ENCODE measurements around the gene TNPO3. TPM values are rescaled to one million over a fixed set of nuclear protein-coding genes. Genes with fewer than 3 reads are reported as not detected.

TNPO3 gene
- total and polyA plus RNA-seq, 2 donors from 2014 or later, result 20.1 to 35.7 TPM

DNA sequence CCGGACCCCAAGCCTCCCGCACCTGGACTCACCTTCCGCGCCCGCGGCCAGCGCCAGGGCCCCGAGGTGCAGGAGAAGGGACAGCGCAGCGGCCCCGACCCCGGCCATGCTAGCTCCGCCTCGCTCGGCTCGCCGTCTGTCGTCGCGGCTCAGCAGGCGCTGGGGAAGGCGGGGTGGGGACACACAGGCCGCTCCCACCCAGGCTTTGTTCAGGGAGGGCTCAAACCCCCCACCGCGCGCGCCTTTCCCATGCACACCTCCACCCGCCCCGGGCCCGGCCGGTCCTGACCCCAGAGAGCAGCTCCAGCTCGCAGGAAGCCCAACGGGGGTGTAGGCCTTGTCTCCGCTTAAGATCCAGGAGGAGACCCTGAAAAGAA lies 144.4 kb downstream of the TNPO3 start, which contains the start of gene KCP:
TSS of gene KCP (minus strand) at position 141 of the 377 bp plus-strand sequence. CDS start at position 108, 33 bp downstream.
- TF ChIP-seq, protein P1, sequence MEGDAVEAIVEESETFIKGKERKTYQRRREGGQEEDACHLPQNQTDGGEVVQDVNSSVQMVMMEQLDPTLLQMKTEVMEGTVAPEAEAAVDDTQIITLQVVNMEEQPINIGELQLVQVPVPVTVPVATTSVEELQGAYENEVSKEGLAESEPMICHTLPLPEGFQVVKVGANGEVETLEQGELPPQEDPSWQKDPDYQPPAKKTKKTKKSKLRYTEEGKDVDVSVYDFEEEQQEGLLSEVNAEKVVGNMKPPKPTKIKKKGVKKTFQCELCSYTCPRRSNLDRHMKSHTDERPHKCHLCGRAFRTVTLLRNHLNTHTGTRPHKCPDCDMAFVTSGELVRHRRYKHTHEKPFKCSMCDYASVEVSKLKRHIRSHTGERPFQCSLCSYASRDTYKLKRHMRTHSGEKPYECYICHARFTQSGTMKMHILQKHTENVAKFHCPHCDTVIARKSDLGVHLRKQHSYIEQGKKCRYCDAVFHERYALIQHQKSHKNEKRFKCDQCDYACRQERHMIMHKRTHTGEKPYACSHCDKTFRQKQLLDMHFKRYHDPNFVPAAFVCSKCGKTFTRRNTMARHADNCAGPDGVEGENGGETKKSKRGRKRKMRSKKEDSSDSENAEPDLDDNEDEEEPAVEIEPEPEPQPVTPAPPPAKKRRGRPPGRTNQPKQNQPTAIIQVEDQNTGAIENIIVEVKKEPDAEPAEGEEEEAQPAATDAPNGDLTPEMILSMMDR (IDR thresholded peaks at IDR 0.05; ENCODE audit: borderline replicate concordance, extremely low read depth, insufficient read depth), result no peak
- Histone ChIP-seq H3K4me1 (ENCODE audit: control insufficient read depth in 2 of 3, insufficient read depth in 2 of 3, low read depth in 1 of 3, low read length in 3 of 3) (peaks cover 0 to 15% (median 5%) of the 10 kb centered on the region in 3 donors), H3K27ac (ENCODE audit: low read depth in 2 of 2, low read length in 2 of 2) (peak within 1 kb of the TSS; percentile 85 to 86), H3K9me3 (ENCODE audit: control insufficient read depth in 2 of 3, insufficient read depth in 1 of 3, low read length in 3 of 3) (no peaks in the 10 kb centered on the region), H3K36me3 (ENCODE audit: control insufficient read depth in 2 of 3, insufficient read depth in 3 of 3, low read length in 3 of 3) (peaks cover 0 to 4% (median 0%) of the 10 kb centered on the region in 3 donors), H3K9ac (ENCODE audit: low read length in 3 of 3) (peak within 1 kb of the TSS; percentile 23 to 29 (median 29)), H3K27me3 (ENCODE audit: control insufficient read depth, insufficient read depth, low read length) (no peaks in the 10 kb centered on the region), H3K4me3 (ENCODE audit: low read length in 3 of 3) (peak within 1 kb of the TSS; percentile 44 to 56 (median 49))
- DNase-seq (peak; percentile 72 to 90 (median 82)), FAIRE-seq (no peak)
- intact Hi-C loops (cut with DNase I), result no loop called here

DNA sequence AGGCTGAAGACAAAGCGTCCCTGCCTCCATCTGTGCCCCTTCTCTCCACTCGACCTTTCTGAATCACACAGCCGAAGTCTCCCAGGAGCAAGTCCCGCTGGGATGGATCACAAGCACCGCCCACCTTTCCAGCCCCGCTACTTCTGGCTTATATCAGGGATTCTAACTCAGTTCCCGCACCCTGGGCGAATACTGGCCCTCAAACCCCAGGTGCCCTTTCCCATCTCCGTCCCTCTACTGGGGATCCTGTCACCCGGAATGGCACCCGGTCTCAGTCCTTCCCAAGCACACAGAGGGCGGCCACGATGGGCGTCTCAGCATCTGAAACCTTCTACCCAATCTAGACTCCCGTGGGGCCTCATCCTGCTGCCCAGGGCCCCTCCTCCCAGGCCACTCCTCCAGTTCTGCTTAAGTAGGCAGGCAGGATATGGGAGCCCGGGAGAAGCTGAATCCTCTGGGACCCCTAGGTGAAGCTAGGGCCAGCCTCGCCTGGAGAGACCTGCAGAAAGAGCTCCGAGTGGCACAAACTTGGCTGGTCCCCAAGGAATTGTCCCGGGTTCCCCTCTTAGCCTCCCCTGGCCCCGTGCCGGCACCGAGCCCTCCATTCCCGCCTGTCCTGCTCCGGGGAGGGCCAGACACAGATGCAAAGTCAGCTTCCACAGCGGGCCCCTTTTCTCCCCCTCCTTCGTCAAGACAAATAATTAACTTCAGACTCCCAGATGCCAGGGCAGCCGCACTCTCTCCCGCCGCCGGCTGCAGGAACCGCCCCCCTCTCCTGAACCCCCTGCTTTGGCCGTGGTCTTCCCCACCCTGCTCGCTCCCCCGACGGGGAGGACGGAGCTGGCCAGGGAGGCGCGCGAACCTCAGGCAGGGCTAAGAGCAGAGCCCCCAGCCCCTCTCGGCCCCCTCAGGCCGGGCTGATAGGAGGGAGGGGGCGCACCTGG lies 145.0 kb downstream of the TNPO3 start:
- Histone ChIP-seq H3K27ac (ENCODE audit: low read depth in 2 of 2, low read length in 2 of 2) (peak overlapping the region; percentile 85 to 86), H3K9me3 (ENCODE audit: control insufficient read depth in 2 of 3, insufficient read depth in 1 of 3, low read length in 3 of 3) (no peaks in the 10 kb centered on the region), H3K4me1 (ENCODE audit: control insufficient read depth in 2 of 3, insufficient read depth in 2 of 3, low read depth in 1 of 3, low read length in 3 of 3) (peaks cover 0 to 15% (median 5%) of the 10 kb centered on the region in 3 donors), H3K4me3 (ENCODE audit: low read length in 3 of 3) (peak overlapping the region; percentile 44 to 56 (median 49)), H3K9ac (ENCODE audit: low read length in 3 of 3) (peak overlapping the region; percentile 23 to 29 (median 29)), H3K27me3 (ENCODE audit: control insufficient read depth, insufficient read depth, low read length) (no peaks in the 10 kb centered on the region), H3K36me3 (ENCODE audit: control insufficient read depth in 2 of 3, insufficient read depth in 3 of 3, low read length in 3 of 3) (peaks cover 0 to 4% (median 0%) of the 10 kb centered on the region in 3 donors)
- FAIRE-seq (no peak), DNase-seq (peak; percentile 84 to 93 (median 87))
- TF ChIP-seq, protein P1 (IDR thresholded peaks at IDR 0.05; ENCODE audit: borderline replicate concordance, extremely low read depth, insufficient read depth), result no peak
- intact Hi-C loops (cut with DNase I), result no loop called here

- no peaks in the 10 kb centered on the region for H3K27me3 ChIP-seq (ENCODE audit: control insufficient read depth, insufficient read depth, low read length)
- no peak overlapping the region for H3K9ac ChIP-seq (ENCODE audit: low read length in 3 of 3)
- peak overlapping the region in 2 of 3 donors; percentile 49 to 56 for H3K4me3 ChIP-seq (ENCODE audit: low read length in 3 of 3)
- H3K36me3 ChIP-seq (ENCODE audit: control insufficient read depth in 2 of 3, insufficient read depth in 3 of 3, low read length in 3 of 3), result peaks cover 0 to 4% (median 0%) of the 10 kb centered on the region in 3 donors
- intact Hi-C loops (cut with DNase I), result no loop called here
- no peak overlapping the region for H3K27ac ChIP-seq (ENCODE audit: low read depth in 2 of 2, low read length in 2 of 2)
- peaks cover 0 to 15% (median 5%) of the 10 kb centered on the region in 3 donors for H3K4me1 ChIP-seq (ENCODE audit: control insufficient read depth in 2 of 3, insufficient read depth in 2 of 3, low read depth in 1 of 3, low read length in 3 of 3)
- no peak for FAIRE-seq
- H3K9me3 ChIP-seq (ENCODE audit: control insufficient read depth in 2 of 3, insufficient read depth in 1 of 3, low read length in 3 of 3), result no peaks in the 10 kb centered on the region
- peak in 1 of 5 donors; percentile 40 for DNase-seq
- TF ChIP-seq, protein P1 (IDR thresholded peaks at IDR 0.05; ENCODE audit: borderline replicate concordance, extremely low read depth, insufficient read depth), result no peak
Observed at GRCh38 chr7:128908750-128909624, 145.9 kb downstream of the TNPO3 start.
